Prostate gland (tissue), 2 donors: Measurements from ENCODE around the gene XPOT. TPM values are rescaled to one million over a fixed set of nuclear protein-coding genes. Genes with fewer than 3 reads are reported as not detected.
A peak's percentile ranks its signal among the peaks of the same experiment; 100 is the strongest.

ENCODE experiments used
- DNase-seq: peaks from one replicate; pipeline ENCODE4 v3.0.0-alpha.2; 2019; ENCODE audit warnings: low spot score
- H3K27ac ChIP-seq, 2 donors: fragments of 200-600 bp; sonication (generic); 2 replicates each; pipeline ENCODE4 v1.5.1; 2017 to 2019
- H3K27me3 ChIP-seq: fragments of 200-600 bp; sonication (generic); replicated peaks from 2 replicates; pipeline ENCODE4 v1.5.1; 2019; ENCODE audit not compliant: insufficient read depth
- H3K36me3 ChIP-seq, 2 donors: fragments of 200-600 bp; sonication (generic); 1 replicate in 1 of 2; 2 replicates in 1 of 2; pipeline versions ENCODE4 v1.5.1 to v1.8.1; 2017 to 2019
- H3K4me1 ChIP-seq: fragments of 200-600 bp; sonication (generic); replicated peaks from 2 replicates; pipeline ENCODE4 v1.5.1; 2019
- H3K4me3 ChIP-seq, 2 donors: fragments of 200-600 bp; sonication (generic); 2 replicates each; pipeline ENCODE4 v1.5.1; 2017 to 2019
- H3K9me3 ChIP-seq: fragments of 200-600 bp; sonication (generic); 2 replicates; pipeline ENCODE4 v1.5.1; 2017
- POLR2A ChIP-seq: fragments of 450-650 bp; IDR thresholded peaks from one replicate; pipeline ENCODE4 v1.6.1; 2016; ENCODE audit warnings: antibody characterized with exemption, mild to moderate bottlenecking
- POLR2AphosphoS5 ChIP-seq: sonication (generic); formaldehyde crosslinking; IDR thresholded peaks from one replicate; pipeline ENCODE4 v1.6.1; 2017; ENCODE audit warnings: antibody characterized with exemption
- WGBS: methylation state at CpG from one replicate; pipeline ENCODE4 v1.1.5; 2018; 5-methylcytosine and 5-hydroxymethylcytosine counted together
- intact Hi-C: fragments of 100-400 bp; cut with DNase I; formaldehyde crosslinking; loops from one replicate; pipeline ENCODE4 v1.14.2; 2022
- total RNA-seq, 2 donors: library from RNA; depleted of rRNA; stranded (reverse); fragments of >200 nt; gene quantifications; one replicate each; pipeline ENCODE4 v1.1.0, GENCODE V29; 2016
- TF ChIP-seq, protein P1 (sequence below), 4 experiments: fragments of 200-600 bp in 2 of 4; fragments of 450-650 bp in 2 of 4; sonication (generic) in 2 of 4; IDR thresholded peaks; 1 replicate in 3 of 4; 2 replicates in 1 of 4; pipeline ENCODE4 v1.5.1; 2016 to 2019; ENCODE audit warnings: antibody characterized with exemption in 4 of 4, mild to moderate bottlenecking in 2 of 4, moderate library complexity in 2 of 4

The XPOT gene
- total RNA-seq, 2 donors from 2014 or later, result 30.4 to 36.8 TPM

DNA sequence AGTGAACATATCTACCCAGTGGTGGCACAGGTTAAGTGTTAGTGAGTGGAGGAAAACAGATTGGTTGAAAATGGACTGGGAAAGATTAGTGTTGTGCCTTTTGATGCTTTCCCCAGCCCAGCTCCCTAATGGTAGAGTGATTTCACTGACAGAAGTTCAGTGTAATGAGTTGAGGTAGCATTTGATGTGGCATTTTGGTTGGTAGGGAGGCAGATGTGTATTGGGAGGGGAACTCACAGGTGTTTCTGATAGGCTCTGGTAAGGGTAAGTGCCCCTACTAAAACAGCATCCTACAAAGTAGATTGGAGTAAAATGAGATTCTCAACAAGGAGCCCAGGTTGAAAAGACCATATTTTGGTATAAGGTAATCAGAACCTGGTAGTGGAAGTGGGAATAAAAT lies 51.9 kb downstream of the XPOT start:
- Histone ChIP-seq H3K4me1 (peaks cover 2% of the 10 kb centered on the region), H3K9me3 (no peaks in the 10 kb centered on the region), H3K36me3 (no peaks in the 10 kb centered on the region), H3K27ac (no peak overlapping the region), H3K27me3 (no peaks in the 10 kb centered on the region), H3K4me3 (no peak overlapping the region)
- TF ChIP-seq, protein P1, sequence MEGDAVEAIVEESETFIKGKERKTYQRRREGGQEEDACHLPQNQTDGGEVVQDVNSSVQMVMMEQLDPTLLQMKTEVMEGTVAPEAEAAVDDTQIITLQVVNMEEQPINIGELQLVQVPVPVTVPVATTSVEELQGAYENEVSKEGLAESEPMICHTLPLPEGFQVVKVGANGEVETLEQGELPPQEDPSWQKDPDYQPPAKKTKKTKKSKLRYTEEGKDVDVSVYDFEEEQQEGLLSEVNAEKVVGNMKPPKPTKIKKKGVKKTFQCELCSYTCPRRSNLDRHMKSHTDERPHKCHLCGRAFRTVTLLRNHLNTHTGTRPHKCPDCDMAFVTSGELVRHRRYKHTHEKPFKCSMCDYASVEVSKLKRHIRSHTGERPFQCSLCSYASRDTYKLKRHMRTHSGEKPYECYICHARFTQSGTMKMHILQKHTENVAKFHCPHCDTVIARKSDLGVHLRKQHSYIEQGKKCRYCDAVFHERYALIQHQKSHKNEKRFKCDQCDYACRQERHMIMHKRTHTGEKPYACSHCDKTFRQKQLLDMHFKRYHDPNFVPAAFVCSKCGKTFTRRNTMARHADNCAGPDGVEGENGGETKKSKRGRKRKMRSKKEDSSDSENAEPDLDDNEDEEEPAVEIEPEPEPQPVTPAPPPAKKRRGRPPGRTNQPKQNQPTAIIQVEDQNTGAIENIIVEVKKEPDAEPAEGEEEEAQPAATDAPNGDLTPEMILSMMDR (IDR thresholded peaks at IDR 0.05), result no peak
- TF ChIP-seq POLR2A, result no peak
- no peak for TF ChIP-seq POLR2AphosphoS5
- no peak for DNase-seq
- intact Hi-C loops, result no loop called here

DNA sequence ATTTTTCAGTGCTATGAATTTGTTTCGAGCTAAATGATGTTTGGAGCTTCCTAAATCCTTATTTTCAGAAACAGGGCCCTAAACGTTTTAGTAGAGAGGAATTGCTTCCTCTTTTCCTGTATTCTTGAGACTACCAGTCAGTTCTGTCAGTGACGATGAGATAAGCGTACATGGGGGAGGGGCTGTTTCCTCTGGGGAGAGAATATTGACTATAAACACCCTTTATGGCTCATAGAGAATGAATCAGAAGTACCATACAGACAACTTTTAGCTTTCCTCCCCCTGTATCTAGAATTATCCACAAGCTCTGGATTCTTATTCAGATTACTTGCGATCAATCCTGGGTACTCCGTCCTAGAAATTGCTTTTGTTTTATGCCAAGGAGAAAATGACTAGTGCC lies 52.8 kb downstream of the XPOT start:
- intact Hi-C loops, result no loop called here
- no peak for DNase-seq
- 54% methylated on average over 6 of the region's 6 CpGs for WGBS
- Histone ChIP-seq H3K27ac (no peak overlapping the region), H3K36me3 (no peaks in the 10 kb centered on the region), H3K27me3 (no peaks in the 10 kb centered on the region), H3K9me3 (no peaks in the 10 kb centered on the region), H3K4me3 (no peak overlapping the region), H3K4me1 (no peaks in the 10 kb centered on the region)
- no peak for TF ChIP-seq POLR2AphosphoS5
- no peak for TF ChIP-seq POLR2A
- TF ChIP-seq, protein P1 (IDR thresholded peaks at IDR 0.05), result no peak

DNA sequence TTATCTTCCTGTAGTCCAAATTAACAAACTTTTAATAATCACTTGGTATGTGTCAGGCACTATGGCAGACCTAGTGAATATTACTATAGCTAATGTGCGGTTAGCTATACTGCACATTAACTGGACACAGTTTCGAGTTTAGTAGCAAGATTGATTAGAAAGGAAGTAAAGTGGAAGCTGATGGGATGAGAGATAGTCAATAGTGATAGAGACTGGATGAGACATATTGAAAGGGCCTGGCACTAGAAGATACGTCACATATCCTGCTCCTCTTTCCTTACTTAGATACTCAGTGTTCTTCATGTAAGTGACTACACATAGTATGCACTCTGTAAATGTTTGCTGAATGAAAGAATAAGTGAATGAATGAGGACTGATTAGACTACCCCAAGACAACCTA lies 53.3 kb downstream of the XPOT start:
- Histone ChIP-seq H3K4me3 (no peak overlapping the region), H3K4me1 (no peaks in the 10 kb centered on the region), H3K36me3 (no peaks in the 10 kb centered on the region), H3K9me3 (no peaks in the 10 kb centered on the region), H3K27ac (no peak overlapping the region), H3K27me3 (no peaks in the 10 kb centered on the region)
- 89% methylated on average over 3 of the region's 3 CpGs for WGBS
- TF ChIP-seq POLR2A (no peak), POLR2AphosphoS5 (no peak)
- TF ChIP-seq, protein P1 (IDR thresholded peaks at IDR 0.05), result no peak
- no peak for DNase-seq
- intact Hi-C loops, result no loop called here

DNA sequence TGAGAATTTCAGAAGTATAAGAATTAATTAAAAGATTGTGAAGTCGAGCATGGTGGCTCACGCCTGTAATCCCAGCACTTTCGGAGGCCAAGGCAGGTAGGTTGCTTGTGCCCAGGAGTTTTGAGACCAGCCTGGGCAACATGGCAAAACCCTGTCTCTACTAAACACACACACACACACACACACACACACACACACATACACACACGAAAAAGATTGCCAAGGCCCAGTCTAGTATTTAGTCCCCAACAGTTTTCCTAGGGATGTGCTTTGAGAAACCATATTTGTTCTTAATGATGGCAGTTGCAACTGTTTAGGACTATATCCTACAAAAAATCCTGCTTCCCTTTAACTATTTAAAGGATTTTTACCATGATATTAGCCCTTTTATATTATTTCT lies 53.7 kb downstream of the XPOT start:
- H3K27ac ChIP-seq, result no peak overlapping the region

DNA sequence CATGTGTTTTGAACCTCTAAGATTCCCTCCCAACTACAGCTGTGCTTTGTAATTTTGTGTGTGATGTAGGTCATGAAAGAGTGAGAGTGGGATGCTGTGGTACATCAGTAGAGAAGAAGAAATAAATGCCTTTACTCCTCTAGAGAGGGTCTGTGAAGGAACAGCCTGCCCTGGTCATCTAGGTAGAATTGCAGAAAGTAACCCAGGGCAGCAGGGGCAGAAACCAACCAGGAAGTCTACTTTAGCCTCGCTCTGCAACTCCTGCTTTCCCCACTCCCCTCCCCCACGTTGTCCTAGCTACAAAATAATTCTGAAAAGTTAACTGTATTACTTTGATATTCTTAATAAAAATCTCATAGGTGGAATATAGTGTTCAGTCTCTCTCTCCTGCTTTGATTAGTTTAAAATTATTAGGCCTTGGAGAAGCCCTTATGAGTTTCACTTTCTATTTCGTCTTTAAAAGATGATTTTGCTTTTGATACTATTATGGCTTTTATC lies 55.3 kb downstream of the XPOT start:
- H3K9me3 ChIP-seq, result no peaks in the 10 kb centered on the region
- intact Hi-C loops, result no loop called here
- H3K36me3 ChIP-seq, result no peaks in the 10 kb centered on the region
- WGBS, result 41% methylated on average over 3 of the region's 3 CpGs
- no peaks in the 10 kb centered on the region for H3K27me3 ChIP-seq
- DNase-seq, result no peak
- no peak overlapping the region for H3K4me3 ChIP-seq
- H3K27ac ChIP-seq, result peak overlapping the region; percentile 48 to 53
- TF ChIP-seq POLR2A (no peak), POLR2AphosphoS5 (no peak)
- TF ChIP-seq, protein P1 (IDR thresholded peaks at IDR 0.05), result no peak
- H3K4me1 ChIP-seq, result no peaks in the 10 kb centered on the region

More for the DNA sequence above, 53.7 kb downstream of the XPOT start:
- intact Hi-C loops, result no loop called here
- no peak for DNase-seq
- no peaks in the 10 kb centered on the region for H3K27me3 ChIP-seq
- no peak overlapping the region for H3K4me3 ChIP-seq
- 85% methylated on average over 4 of the region's 4 CpGs for WGBS
- no peaks in the 10 kb centered on the region for H3K36me3 ChIP-seq
- no peaks in the 10 kb centered on the region for H3K4me1 ChIP-seq
- TF ChIP-seq POLR2A (no peak), POLR2AphosphoS5 (no peak)
- TF ChIP-seq, protein P1 (IDR thresholded peaks at IDR 0.05), result no peak
- no peaks in the 10 kb centered on the region for H3K9me3 ChIP-seq
